CD4-positive, alpha-beta T cell treated with Interleukin-15 for 1 hour (primary cell): ENCODE measurements around the gene LDLRAD4.

ENCODE experiments used
- DNase-seq: peaks from one replicate; pipeline ENCODE4 v3.0.0-alpha.2; 2020

Gene LDLRAD4

GRCh38 chr18:13376298-13376840 lies 157.8 kb downstream of the LDLRAD4 start:
- DNase-seq = peak; percentile 50

GRCh38 chr18:13376841-13377351 lies 158.3 kb downstream of the LDLRAD4 start:
- DNase-seq = peak; percentile 74

- peak; percentile 45 for DNase-seq
Measured at GRCh38 chr18:13377496-13377895, 158.9 kb downstream of the LDLRAD4 start.

GRCh38 chr18:13378150-13378549 lies 159.6 kb downstream of the LDLRAD4 start:
- peak; percentile 32 for DNase-seq

- DNase-seq = peak; percentile 9
Measured at GRCh38 chr18:13379062-13379865, 160.7 kb downstream of the LDLRAD4 start.

GRCh38 chr18:13379930-13380690 lies 161.6 kb downstream of the LDLRAD4 start:
- DNase-seq = peak; percentile 7

GRCh38 chr18:13380691-13381070 lies 162.1 kb downstream of the LDLRAD4 start:
- DNase-seq = peak; percentile 15

- peak; percentile 14 for DNase-seq
Measured at GRCh38 chr18:13381331-13381730, 162.8 kb downstream of the LDLRAD4 start.

- peak; percentile 78 for DNase-seq
Measured at GRCh38 chr18:13381944-13382365, 163.4 kb downstream of the LDLRAD4 start.

- peak; percentile 79 for DNase-seq
Measured at GRCh38 chr18:13382366-13382953, 163.9 kb downstream of the LDLRAD4 start.

- peak; percentile 18 for DNase-seq
Measured at GRCh38 chr18:13382954-13383827, 164.6 kb downstream of the LDLRAD4 start.

- no peak for DNase-seq
Measured at GRCh38 chr18:13386891-13387801, 168.6 kb downstream of the LDLRAD4 start.

GRCh38 chr18:13387855-13388548 lies 169.4 kb downstream of the LDLRAD4 start:
- DNase-seq = no peak

- peak; percentile 2 for DNase-seq
Measured at GRCh38 chr18:13388586-13389490, 170.3 kb downstream of the LDLRAD4 start.

GRCh38 chr18:13389491-13390131 lies 171.1 kb downstream of the LDLRAD4 start:
- no peak for DNase-seq

GRCh38 chr18:13390196-13390595 lies 171.6 kb downstream of the LDLRAD4 start:
- no peak for DNase-seq

GRCh38 chr18:13390711-13391110 lies 172.2 kb downstream of the LDLRAD4 start:
- no peak for DNase-seq

GRCh38 chr18:13392029-13392750 lies 173.6 kb downstream of the LDLRAD4 start:
- no peak for DNase-seq
